Measurements from ENCODE around the gene OPRL1. TPM values are rescaled to one million over a fixed set of nuclear protein-coding genes. Genes with fewer than 3 reads are reported as not detected.

Gene OPRL1
- total RNA-seq, 1 donor from 2014 or later = 1.4 TPM

DNA sequence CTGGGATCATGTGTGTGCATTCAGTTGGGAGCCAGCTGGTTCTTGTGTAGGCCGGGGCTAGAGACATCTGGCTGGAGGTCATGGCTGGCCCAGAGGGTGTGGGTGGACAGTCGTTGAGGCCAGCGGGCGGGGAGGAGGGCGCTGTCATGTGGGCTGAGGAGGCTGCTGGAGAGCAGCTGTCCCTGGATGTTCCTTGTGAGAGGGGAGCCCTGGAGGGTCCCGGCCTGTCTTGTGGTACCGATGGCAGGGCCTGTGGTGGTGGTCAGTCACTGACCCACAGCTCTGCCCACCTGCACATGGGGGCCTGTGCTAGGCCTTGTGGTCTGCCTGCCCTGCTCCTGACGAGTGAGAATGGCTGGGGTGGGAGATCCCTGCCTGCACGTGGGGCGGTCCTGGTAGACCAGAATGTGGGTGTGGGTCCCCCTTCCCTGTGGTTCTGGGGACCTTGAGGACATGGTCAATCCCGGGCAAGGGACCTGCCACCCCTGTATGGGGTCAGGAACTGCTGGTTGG is 45.8 kb upstream of the OPRL1 start:
- ChIA-PET CTCF (no interaction called here), POLR2A (no interaction called here)
- ATAC-seq (ENCODE audit: low read depth) (no peak), DNase-seq (no peak)
- Mint-ChIP-seq H3K4me3 (no peak overlapping the region), H3K27ac (no peak overlapping the region), H3K9me3 (no peaks in the 10 kb centered on the region), H3K27me3 (peaks cover 3% of the 10 kb centered on the region), H3K4me1 (peaks cover 6% of the 10 kb centered on the region), H3K36me3 (ENCODE audit: low read depth) (peaks cover 55% of the 10 kb centered on the region)
- intact Hi-C loops (cut with micrococcal nuclease) = no loop called here
- TF ChIP-seq CTCF (IDR thresholded peaks at IDR 0.05) = no peak

GRCh38 chr20:64035066-64035932 is 44.6 kb upstream of the OPRL1 start:
- Mint-ChIP-seq H3K9me3 (no peaks in the 10 kb centered on the region), H3K27ac (peak overlapping the region; percentile 30), H3K27me3 (peaks cover 8% of the 10 kb centered on the region), H3K4me1 (peaks cover 12% of the 10 kb centered on the region), H3K36me3 (ENCODE audit: low read depth) (peaks cover 42% of the 10 kb centered on the region), H3K4me3 (no peak overlapping the region)
- intact Hi-C loops (cut with micrococcal nuclease) = loop anchor here (5.0 kb wide), 2 partner anchors 67 to 498 kb away; partner anchors contain the start of gene PTK6
- ChIA-PET POLR2A (no interaction called here), CTCF (interaction anchor here (1.1 kb wide), 1 partner anchor 49 kb away, joined by 3 read pairs; the partner anchor contains the start of gene LKAAEAR1)
- TF ChIP-seq CTCF (IDR thresholded peaks at IDR 0.05) = no peak
- DNase-seq (no peak), ATAC-seq (ENCODE audit: low read depth) (no peak)

DNA sequence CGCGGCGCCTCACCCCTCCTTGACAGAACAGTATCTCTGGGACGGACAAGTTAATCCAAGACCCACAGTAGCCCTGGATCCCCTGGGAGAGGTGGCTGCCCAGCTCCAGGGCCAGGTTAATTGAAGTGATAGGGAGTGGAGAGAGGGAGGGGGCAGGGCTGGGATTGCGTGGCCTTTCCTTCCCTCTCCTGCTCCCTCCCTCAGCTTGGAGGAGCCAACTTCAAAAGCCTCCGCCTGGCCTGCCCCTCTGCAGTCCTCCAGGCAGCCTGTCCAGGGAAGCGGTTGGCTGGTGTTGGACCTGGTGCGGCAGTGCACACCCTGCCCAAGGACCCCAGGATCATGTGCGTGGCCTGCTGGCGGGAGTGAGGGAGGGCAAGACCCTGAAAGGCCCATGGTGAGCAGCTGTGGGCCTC is 43.9 kb upstream of the OPRL1 start, which contains the start of gene C20orf204:
C20orf204 (plus strand) TSS at position 250 of the 413 bp plus-strand sequence; CDS start at position 392, 142 bp downstream.
- Mint-ChIP-seq H3K27ac (peak within 1 kb of the TSS; percentile 30), H3K27me3 (peaks cover 8% of the 10 kb centered on the region), H3K9me3 (no peaks in the 10 kb centered on the region), H3K36me3 (ENCODE audit: low read depth) (peaks cover 36% of the 10 kb centered on the region), H3K4me3 (no peak within 1 kb of the TSS), H3K4me1 (peaks cover 12% of the 10 kb centered on the region)
- intact Hi-C loops (cut with micrococcal nuclease) = loop anchor here (5.0 kb wide), 2 partner anchors 66 to 499 kb away; partner anchors contain the start of gene PTK6
- DNase-seq (no peak), ATAC-seq (ENCODE audit: low read depth) (no peak)
- ChIA-PET POLR2A (no interaction called here), CTCF (interaction anchor here (1.1 kb wide), 1 partner anchor 48 kb away, joined by 3 read pairs; the partner anchor contains the start of gene LKAAEAR1)
- no peak for TF ChIP-seq CTCF (IDR thresholded peaks at IDR 0.05)

DNA sequence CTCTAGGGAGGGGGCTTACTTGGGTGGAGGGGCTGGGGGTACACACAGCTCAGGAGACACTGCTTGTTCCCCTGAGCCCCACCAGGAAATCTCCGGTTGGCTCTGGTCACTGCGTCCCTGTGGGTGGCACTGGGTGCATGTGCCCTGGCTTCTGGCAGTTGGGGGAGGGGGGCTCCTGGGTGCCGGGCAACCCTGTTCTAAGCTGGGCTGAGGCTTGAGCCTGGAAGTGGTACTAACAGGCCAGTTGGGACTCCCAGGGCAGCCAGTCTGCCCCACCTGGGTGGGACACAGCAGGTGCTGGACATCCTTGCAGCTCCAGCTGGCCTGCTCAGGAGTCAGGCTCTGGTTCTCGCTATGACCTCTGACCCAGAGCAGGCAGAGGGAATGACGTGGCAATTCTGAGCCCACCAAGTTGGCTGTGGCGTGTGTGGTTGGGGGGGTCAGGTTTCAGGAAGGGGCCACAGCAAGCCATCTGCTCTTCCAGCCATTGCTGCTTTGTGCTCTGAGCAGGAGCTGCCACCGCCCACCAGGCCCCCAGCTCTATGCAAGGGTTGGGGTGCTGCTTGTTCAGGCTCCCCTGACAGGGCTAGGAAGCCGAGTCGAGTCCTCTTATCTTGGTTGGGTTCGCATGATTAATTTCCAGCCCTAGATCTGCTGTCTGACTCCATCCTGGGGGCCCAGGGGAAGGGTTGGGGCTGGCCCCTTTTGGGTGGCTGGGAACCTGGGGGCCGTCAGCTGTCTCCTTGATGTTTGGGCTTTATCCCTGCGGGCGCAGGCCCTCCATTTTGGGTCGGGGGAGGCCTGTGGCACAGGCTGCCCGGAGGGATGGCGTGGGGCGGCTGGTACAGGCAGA is 43.3 kb upstream of the OPRL1 start:
- peaks cover 32% of the 10 kb centered on the region for H3K36me3 Mint-ChIP-seq (ENCODE audit: low read depth)
- no peaks in the 10 kb centered on the region for H3K9me3 Mint-ChIP-seq
- intact Hi-C loops (cut with micrococcal nuclease) = loop anchor here (5.0 kb wide), 2 partner anchors 66 to 499 kb away; partner anchors contain the start of gene PTK6
- H3K4me3 Mint-ChIP-seq = no peak overlapping the region
- H3K27ac Mint-ChIP-seq = no peak overlapping the region
- H3K27me3 Mint-ChIP-seq = peaks cover 9% of the 10 kb centered on the region
- ChIA-PET CTCF (interaction anchor here (1.1 to 4.9 kb wide), 3 partner anchors 48 to 84 kb away, joined by 3 to 57 read pairs (median 18); partner anchors contain the start of genes LKAAEAR1 and PRPF6), POLR2A (interaction anchor here (3.4 kb wide), 1 partner anchor 56 kb away, joined by 18 read pairs; the partner anchor contains the start of gene PRPF6)
- no peak for TF ChIP-seq CTCF (IDR thresholded peaks at IDR 0.05)
- peaks cover 13% of the 10 kb centered on the region for H3K4me1 Mint-ChIP-seq
- no peak for DNase-seq
- no peak for ATAC-seq (ENCODE audit: low read depth)

All from activated B cell treated with CpG ODN at 0.5 μM for 24 hours (primary cell).